ENCODE results near the gene DEPDC1B.
"Not testable (repeated sequence)": the region's sequence is repeated elsewhere in the genome, so short reads cannot be mapped to it uniquely, and the experiment has no call there.

Gene DEPDC1B

GRCh38 chr5:60577116-60577515 lies 122.8 kb downstream of the DEPDC1B start:
- no peak for DNase-seq

DNA sequence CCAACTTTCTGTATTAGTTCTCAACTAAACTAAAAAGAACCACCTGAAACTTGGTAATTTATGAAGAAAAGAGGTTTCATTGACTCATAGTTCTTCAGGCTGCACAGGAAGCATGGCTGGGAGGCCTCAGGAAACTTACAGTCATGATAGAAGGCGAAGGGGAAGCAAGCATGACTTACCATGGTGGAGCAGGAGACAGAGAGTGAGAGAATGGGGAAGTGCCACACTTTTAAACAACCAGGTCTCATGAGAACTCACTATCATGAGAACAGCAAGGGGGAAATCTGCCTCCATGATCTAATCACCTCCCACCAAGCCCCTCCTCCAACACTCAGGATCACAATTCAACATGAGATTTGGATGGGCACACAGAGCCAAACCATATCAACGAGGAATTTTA lies 123.5 kb downstream of the DEPDC1B start:
- no peak for DNase-seq

GRCh38 chr5:60568646-60569045 lies 131.3 kb downstream of the DEPDC1B start:
- DNase-seq: no peak

DNA sequence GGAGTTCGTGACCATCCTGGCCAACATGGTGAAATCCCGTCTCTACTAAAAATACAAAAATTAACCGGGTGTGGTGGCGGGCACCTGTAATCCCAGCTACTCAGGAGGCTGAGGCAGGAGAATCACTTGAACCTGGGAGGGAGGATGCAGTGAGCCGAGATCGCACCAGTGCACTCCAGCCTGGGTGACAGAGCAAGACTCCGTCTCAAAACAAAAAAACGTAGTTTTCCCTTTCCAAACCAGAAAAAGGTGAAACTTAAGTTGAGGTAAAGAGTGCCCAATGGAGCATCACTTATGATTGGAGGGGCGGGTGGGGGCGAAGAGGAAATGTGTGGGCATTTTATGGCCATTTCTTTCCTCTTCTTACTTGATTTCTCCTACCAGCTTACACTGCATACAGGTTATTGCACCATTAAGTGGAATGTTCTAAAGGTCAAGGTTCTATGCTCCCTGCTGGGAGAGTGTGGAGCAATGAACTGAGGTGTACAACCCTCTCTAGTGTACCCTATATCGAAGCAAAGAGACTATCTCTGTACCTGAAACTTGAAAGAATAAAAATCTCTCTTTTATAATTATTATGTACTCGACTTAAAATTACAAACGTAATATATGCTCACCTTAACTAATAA lies 136.2 kb downstream of the DEPDC1B start:
- DNase-seq: no peak

GRCh38 chr5:60553291-60553690 lies 146.7 kb downstream of the DEPDC1B start:
- not testable (repeated sequence) for DNase-seq

GRCh38 chr5:60551829-60552228 lies 148.1 kb downstream of the DEPDC1B start:
- no peak for DNase-seq

DNA sequence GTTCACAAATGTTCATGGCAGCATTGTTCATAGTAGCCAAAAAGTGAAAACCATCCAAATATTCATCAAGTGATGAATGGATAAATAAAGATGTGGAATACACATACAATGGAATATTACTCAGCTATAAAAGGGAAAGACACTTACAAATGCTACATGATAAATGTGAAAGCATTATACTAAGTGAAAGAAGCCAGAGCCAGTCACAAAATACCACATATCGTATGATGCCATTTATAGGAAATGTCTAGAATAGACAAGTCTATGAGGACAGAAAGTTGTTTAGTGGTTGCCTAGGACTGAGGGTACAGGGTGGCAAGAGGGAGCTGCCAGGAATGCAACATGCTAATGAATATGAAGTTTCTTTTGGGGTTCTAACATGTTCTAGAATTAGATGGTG lies 148.7 kb downstream of the DEPDC1B start:
- no peak for DNase-seq

DNA sequence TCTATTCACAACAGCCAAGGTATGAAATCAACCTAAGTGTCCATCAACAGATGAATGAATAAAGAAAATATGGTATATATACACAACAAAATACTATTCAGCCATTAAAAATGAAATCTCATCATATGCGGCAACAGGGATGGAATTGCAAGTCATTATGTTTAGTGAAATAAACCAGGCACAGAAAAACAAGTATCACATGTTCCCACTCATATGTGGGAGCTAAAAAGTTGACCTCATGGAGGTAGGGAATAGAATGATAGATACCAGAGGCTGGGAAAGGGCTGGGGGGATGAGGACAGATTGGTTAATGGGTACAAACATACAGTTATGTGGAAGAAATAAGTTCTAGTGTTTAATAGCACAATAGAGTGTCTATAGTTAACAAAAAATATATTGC lies 149.7 kb downstream of the DEPDC1B start:
- DNase-seq: no peak

- DNase-seq: no peak
Measured at GRCh38 chr5:60549841-60550240, 150.1 kb downstream of the DEPDC1B start.

Measured in activated T-cell treated with anti-CD3 and anti-CD28 coated beads, Interleukin-2, amount 50 U/mL, for 48 hours (primary cell).